ENCODE data around the gene KIF2A. TPM values are rescaled to one million over a fixed set of nuclear protein-coding genes. Genes with fewer than 3 reads are reported as not detected.

KIF2A gene
- total RNA-seq, 2 donors from 2014 or later = 16.2 to 19.7 TPM

GRCh38 chr5:62298118-62298517 lies 7.9 kb upstream of the KIF2A start:
- Histone ChIP-seq H3K4me1 (no peaks in the 10 kb centered on the region), H3K9me3 (no peaks in the 10 kb centered on the region), H3K27me3 (no peaks in the 10 kb centered on the region), H3K27ac (no peak overlapping the region), H3K36me3 (replicated peaks in 1 of 2; ENCODE audit: insufficient read depth in 1 of 2, low read depth in 2 of 2) (no peaks in the 10 kb centered on the region), H3K4me3 (no peak overlapping the region)
- WGBS, 2 donors = 73 to 84% methylated on average over 3 of the region's 3 CpGs
- no peak for DNase-seq
- intact Hi-C loops (cut with DNase I) = no loop called here
- TF ChIP-seq CTCF (IDR thresholded peaks at IDR 0.05) (no peak), POLR2A (IDR thresholded peaks at IDR 0.05) (no peak)
- ATAC-seq = no peak

- no peak for TF ChIP-seq POLR2A (IDR thresholded peaks at IDR 0.05)
- no peak for TF ChIP-seq CTCF (IDR thresholded peaks at IDR 0.05)
- no peaks in the 10 kb centered on the region for H3K4me1 ChIP-seq
- intact Hi-C loops (cut with DNase I) = no loop called here
- WGBS, 2 donors = 72 to 73% methylated on average over 4 of the region's 4 CpGs
- ATAC-seq (no peak), DNase-seq (no peak)
- no peaks in the 10 kb centered on the region for H3K9me3 ChIP-seq
- H3K27ac ChIP-seq = no peak overlapping the region
- H3K27me3 ChIP-seq = no peaks in the 10 kb centered on the region
- no peak overlapping the region for H3K4me3 ChIP-seq
- no peaks in the 10 kb centered on the region for H3K36me3 ChIP-seq (replicated peaks in 1 of 2; ENCODE audit: insufficient read depth in 1 of 2, low read depth in 2 of 2)
These were observed 6.9 kb upstream of the KIF2A start for GRCh38 chr5:62299101-62299500.

- Histone ChIP-seq H3K27me3 (no peaks in the 10 kb centered on the region), H3K4me1 (no peaks in the 10 kb centered on the region), H3K9me3 (no peaks in the 10 kb centered on the region), H3K27ac (no peak overlapping the region), H3K36me3 (replicated peaks in 1 of 2; ENCODE audit: insufficient read depth in 1 of 2, low read depth in 2 of 2) (no peaks in the 10 kb centered on the region), H3K4me3 (no peak overlapping the region)
- ATAC-seq = no peak
- WGBS, 2 donors = 79 to 90% methylated on average over 1 of the region's 1 CpG
- no peak for DNase-seq
- no peak for TF ChIP-seq CTCF (IDR thresholded peaks at IDR 0.05)
- TF ChIP-seq POLR2A (IDR thresholded peaks at IDR 0.05) = no peak
- intact Hi-C loops (cut with DNase I) = no loop called here
These were observed 6.4 kb upstream of the KIF2A start for GRCh38 chr5:62299600-62299999.

GRCh38 chr5:62305358-62305714 lies 670 bp upstream of the KIF2A start:
- DNase-seq (no peak), ATAC-seq (no peak)
- TF ChIP-seq CTCF (IDR thresholded peaks at IDR 0.05) (no peak), POLR2A (IDR thresholded peaks at IDR 0.05) (no peak)
- peak overlapping the region in 1 of 2 donors; percentile 20 for H3K4me3 ChIP-seq
- H3K27me3 ChIP-seq = no peaks in the 10 kb centered on the region
- WGBS, 2 donors = 31 to 38% methylated on average over 3 to 4 of the region's 4 CpGs
- no peaks in the 10 kb centered on the region for H3K36me3 ChIP-seq (replicated peaks in 1 of 2; ENCODE audit: insufficient read depth in 1 of 2, low read depth in 2 of 2)
- intact Hi-C loops (cut with DNase I) = no loop called here
- H3K4me1 ChIP-seq = peaks cover 26% of the 10 kb centered on the region
- peak overlapping the region; percentile 74 to 92 (median 89) for H3K27ac ChIP-seq
- H3K9me3 ChIP-seq = no peaks in the 10 kb centered on the region

- WGBS, 2 donors = 0 to 1% methylated on average over 19 to 64 of the region's 67 CpGs
- intact Hi-C loops (cut with DNase I) = no loop called here
- peak overlapping the region; percentile 97 to 99 for H3K4me3 ChIP-seq
- no peaks in the 10 kb centered on the region for H3K36me3 ChIP-seq (replicated peaks in 1 of 2; ENCODE audit: insufficient read depth in 1 of 2, low read depth in 2 of 2)
- no peak for TF ChIP-seq POLR2A (IDR thresholded peaks at IDR 0.05)
- no peak for TF ChIP-seq CTCF (IDR thresholded peaks at IDR 0.05)
- H3K4me1 ChIP-seq = peaks cover 37% of the 10 kb centered on the region
- no peaks in the 10 kb centered on the region for H3K27me3 ChIP-seq
- H3K9me3 ChIP-seq = no peaks in the 10 kb centered on the region
- no peak for DNase-seq
- peak; percentile 68 for ATAC-seq
- H3K27ac ChIP-seq = peak overlapping the region; percentile 74 to 92 (median 89)
These were observed 403 bp downstream of the KIF2A start for GRCh38 chr5:62306323-62306895.

All from body of pancreas (tissue), 4 donors.